ENCODE measurements around the gene PHACTR2.

DNA sequence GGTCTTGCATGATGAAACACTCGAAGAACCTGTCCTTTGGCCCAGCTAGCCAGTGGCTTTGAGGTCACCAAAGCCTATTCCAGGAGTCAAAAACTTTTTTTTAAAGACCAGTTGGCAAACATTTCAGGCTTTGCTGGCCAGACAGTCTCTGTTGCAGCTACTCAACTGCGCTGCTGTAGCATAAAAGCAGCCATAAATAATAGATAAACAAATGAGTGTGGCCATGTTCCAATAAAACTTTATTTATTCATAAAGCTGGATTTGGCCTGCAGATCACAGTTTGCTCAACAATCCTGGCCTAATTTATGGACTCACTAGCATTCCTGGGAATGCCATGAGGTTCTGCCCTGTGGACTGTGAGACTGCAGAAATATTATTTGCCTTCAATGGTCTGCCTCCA lies 96.6 kb downstream of the PHACTR2 start:
- TF ChIP-seq, protein P1, sequence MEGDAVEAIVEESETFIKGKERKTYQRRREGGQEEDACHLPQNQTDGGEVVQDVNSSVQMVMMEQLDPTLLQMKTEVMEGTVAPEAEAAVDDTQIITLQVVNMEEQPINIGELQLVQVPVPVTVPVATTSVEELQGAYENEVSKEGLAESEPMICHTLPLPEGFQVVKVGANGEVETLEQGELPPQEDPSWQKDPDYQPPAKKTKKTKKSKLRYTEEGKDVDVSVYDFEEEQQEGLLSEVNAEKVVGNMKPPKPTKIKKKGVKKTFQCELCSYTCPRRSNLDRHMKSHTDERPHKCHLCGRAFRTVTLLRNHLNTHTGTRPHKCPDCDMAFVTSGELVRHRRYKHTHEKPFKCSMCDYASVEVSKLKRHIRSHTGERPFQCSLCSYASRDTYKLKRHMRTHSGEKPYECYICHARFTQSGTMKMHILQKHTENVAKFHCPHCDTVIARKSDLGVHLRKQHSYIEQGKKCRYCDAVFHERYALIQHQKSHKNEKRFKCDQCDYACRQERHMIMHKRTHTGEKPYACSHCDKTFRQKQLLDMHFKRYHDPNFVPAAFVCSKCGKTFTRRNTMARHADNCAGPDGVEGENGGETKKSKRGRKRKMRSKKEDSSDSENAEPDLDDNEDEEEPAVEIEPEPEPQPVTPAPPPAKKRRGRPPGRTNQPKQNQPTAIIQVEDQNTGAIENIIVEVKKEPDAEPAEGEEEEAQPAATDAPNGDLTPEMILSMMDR (IDR thresholded peaks at IDR 0.05 in 2 of 3, conservative IDR thresholded peaks at IDR 0.05 in 1 of 3; ENCODE audit: borderline replicate concordance in 1 of 3, insufficient read depth in 1 of 3, low read depth in 2 of 3, low read length in 2 of 3), result no peak
- TF ChIP-seq POLR2A (IDR thresholded peaks at IDR 0.05; ENCODE audit: borderline replicate concordance, extremely low read depth, insufficient read depth, insufficient read length) (no peak), CBX3 (IDR thresholded peaks at IDR 0.05; ENCODE audit: low read depth) (no peak), EZH2 (IDR thresholded peaks at IDR 0.05) (no peak), CEBPB (IDR thresholded peaks at IDR 0.05; ENCODE audit: low read depth) (no peak), EZH2phosphoT487 (IDR thresholded peaks at IDR 0.05; ENCODE audit: borderline replicate concordance) (no peak), YY1 (IDR thresholded peaks at IDR 0.05; ENCODE audit: extremely low read depth, insufficient replicate concordance, low read depth, low read length) (no peak), MAX (IDR thresholded peaks at IDR 0.05) (no peak), JUND (IDR thresholded peaks at IDR 0.05) (no peak)
